Muscle layer of colon (tissue), 2 donors: Measurements from ENCODE around the gene CXXC5.

ENCODE experiments used
- H3K27ac ChIP-seq: one replicate; pipeline ENCODE4 v1.7.0; 2013; ENCODE audit warnings: low read depth, mild to moderate bottlenecking, low read length, moderate library complexity
- H3K27me3 ChIP-seq, 2 donors: one replicate each; pipeline ENCODE4 v1.7.0; 2013; ENCODE audit warnings: low read length in 2 of 2, mild to moderate bottlenecking in 2 of 2; ENCODE audit not compliant: insufficient read depth in 2 of 2, control insufficient read depth in 1 of 2
- H3K36me3 ChIP-seq: one replicate; pipeline ENCODE4 v1.7.0; 2013; ENCODE audit warnings: mild to moderate bottlenecking, low read length; ENCODE audit not compliant: insufficient read depth
- H3K4me1 ChIP-seq: one replicate; pipeline ENCODE4 v1.7.0; 2013; ENCODE audit warnings: mild to moderate bottlenecking, low read length; ENCODE audit not compliant: insufficient read depth
- H3K4me3 ChIP-seq, 2 donors: one replicate each; pipeline ENCODE4 v1.7.0; 2013; ENCODE audit warnings: low read length in 2 of 2, low read depth in 1 of 2, mild to moderate bottlenecking in 1 of 2, moderate library complexity in 1 of 2
- H3K9ac ChIP-seq: one replicate; pipeline ENCODE4 v1.7.0; 2013; ENCODE audit warnings: low read length
- H3K9me3 ChIP-seq: one replicate; pipeline ENCODE4 v1.7.0; 2013; ENCODE audit warnings: mild to moderate bottlenecking, low read length
- donor health status: abdominal sarcoma.
- donor health status: Adenocarcinoma of cecum.

CXXC5 gene

GRCh38 chr5:139688088-139688702 lies 40.0 kb downstream of the CXXC5 start:
- no peak overlapping the region for H3K27ac ChIP-seq
- H3K4me3 ChIP-seq = no peak overlapping the region
- H3K4me1 ChIP-seq = peaks cover 23% of the 10 kb centered on the region
- H3K27me3 ChIP-seq = no peaks in the 10 kb centered on the region
- peaks cover 4% of the 10 kb centered on the region for H3K36me3 ChIP-seq
- H3K9ac ChIP-seq = no peak overlapping the region
- H3K9me3 ChIP-seq = no peaks in the 10 kb centered on the region

DNA sequence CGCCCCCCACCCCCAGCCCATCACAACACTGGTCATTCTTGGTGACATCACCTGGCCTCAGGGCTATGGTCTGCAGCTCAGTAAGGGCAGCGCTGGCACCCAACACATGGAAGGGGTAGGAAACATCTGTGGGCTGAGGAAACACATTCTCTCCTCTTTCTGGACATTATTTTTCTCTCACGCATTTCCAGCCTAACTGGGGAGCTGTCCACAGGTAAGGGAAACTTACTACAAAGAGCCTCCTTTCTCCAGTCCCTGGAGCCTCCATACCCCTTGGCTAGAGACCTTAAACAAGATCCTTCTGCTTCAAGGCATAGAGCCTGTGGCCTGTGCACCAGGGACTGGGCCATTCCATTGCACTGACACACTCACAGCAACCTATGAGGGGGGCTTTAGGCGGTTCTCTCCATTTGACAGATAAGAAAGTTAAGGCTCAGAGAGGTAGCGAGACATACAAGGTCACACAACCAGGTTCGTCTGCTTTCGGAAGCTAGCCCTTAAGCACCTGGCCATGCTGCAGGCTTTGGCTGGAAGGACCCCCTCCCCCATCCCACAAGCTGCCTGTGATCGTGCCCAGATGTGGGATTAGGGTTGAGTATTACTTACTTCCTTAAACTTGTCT lies 40.7 kb downstream of the CXXC5 start:
- H3K27ac ChIP-seq = no peak overlapping the region
- H3K4me1 ChIP-seq = peaks cover 23% of the 10 kb centered on the region
- H3K36me3 ChIP-seq = peaks cover 4% of the 10 kb centered on the region
- H3K27me3 ChIP-seq = no peaks in the 10 kb centered on the region
- H3K4me3 ChIP-seq = no peak overlapping the region
- H3K9ac ChIP-seq = no peak overlapping the region
- H3K9me3 ChIP-seq = no peaks in the 10 kb centered on the region

DNA sequence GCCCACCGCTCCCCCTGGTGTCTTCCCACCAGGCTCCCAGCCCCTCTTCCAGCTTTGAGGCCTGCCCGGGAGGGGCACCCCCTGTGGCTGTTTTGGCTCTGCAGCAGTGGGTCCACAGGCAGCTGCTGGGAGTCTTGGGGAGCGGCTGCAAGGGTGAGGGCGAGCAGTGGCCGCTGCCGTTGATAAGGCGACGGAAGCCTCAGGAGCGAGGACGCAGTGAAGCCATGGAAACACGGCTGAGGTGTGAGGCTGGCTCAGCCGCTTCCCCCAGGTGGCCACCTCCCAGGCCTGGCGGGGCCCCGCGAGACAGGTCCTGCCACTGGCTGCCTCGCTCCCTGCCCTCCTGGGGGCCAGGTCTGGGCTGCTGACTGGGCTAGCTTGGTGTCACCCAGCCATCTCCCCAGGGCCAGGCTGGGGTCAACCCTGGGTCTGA lies 41.5 kb downstream of the CXXC5 start:
- Histone ChIP-seq H3K4me1 (peaks cover 23% of the 10 kb centered on the region), H3K27me3 (no peaks in the 10 kb centered on the region)

DNA sequence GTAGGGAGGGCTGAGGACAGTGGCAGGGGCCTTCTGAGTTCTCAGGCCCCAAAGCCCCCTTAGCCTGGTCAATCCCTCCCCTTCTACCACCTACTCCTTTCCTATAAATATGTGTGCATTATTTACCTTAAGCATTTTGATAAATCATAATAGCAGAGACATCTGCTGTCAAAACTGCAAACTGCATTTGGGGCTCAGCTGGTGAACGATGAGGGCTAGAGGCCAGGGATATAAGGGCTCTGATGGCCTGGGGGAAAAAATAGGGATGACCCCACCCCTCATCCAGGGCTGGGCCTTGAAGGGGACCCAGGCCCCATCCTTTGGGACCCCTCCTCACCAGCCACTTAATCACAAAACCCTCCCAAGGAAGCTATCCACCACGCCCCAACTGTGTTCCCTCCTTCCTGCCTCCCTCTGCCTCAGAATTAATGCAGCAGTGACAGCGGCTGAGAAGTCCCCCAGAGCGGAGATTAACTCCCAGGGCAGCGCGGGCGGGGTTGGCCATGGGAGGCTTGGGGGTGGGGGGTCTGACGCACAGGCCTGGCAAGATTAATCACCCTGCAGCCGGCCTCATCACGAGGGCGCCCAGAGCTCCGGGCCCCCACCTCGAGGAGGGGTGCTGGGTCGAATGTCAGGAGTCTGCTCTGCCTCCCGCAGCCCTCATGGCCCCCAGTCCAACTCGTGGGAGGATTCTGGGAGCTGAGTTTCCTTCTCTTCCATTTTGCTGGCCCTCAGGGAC lies 42.1 kb downstream of the CXXC5 start:
- no peaks in the 10 kb centered on the region for H3K9me3 ChIP-seq
- H3K36me3 ChIP-seq = no peaks in the 10 kb centered on the region
- H3K4me3 ChIP-seq = no peak overlapping the region
- no peak overlapping the region for H3K27ac ChIP-seq
- H3K4me1 ChIP-seq = peaks cover 23% of the 10 kb centered on the region
- no peaks in the 10 kb centered on the region for H3K27me3 ChIP-seq
- H3K9ac ChIP-seq = no peak overlapping the region

More for the DNA sequence above, 41.5 kb downstream of the CXXC5 start:
- Histone ChIP-seq H3K9me3 (no peaks in the 10 kb centered on the region), H3K9ac (no peak overlapping the region), H3K27ac (no peak overlapping the region), H3K36me3 (no peaks in the 10 kb centered on the region), H3K4me3 (no peak overlapping the region)

GRCh38 chr5:139690803-139691629 lies 42.9 kb downstream of the CXXC5 start:
- no peak overlapping the region for H3K27ac ChIP-seq

GRCh38 chr5:139692148-139692547 lies 44.0 kb downstream of the CXXC5 start:
- H3K27ac ChIP-seq = no peak overlapping the region
- no peak overlapping the region for H3K9ac ChIP-seq
- H3K4me3 ChIP-seq = no peak overlapping the region
- H3K27me3 ChIP-seq = no peaks in the 10 kb centered on the region
- no peaks in the 10 kb centered on the region for H3K36me3 ChIP-seq
- peaks cover 27% of the 10 kb centered on the region for H3K4me1 ChIP-seq
- H3K9me3 ChIP-seq = no peaks in the 10 kb centered on the region

More at GRCh38 chr5:139690803-139691629, 42.9 kb downstream of the CXXC5 start:
- no peaks in the 10 kb centered on the region for H3K36me3 ChIP-seq
- no peak overlapping the region for H3K4me3 ChIP-seq
- H3K4me1 ChIP-seq = peaks cover 20% of the 10 kb centered on the region
- H3K9me3 ChIP-seq = no peaks in the 10 kb centered on the region
- no peak overlapping the region for H3K9ac ChIP-seq
- no peaks in the 10 kb centered on the region for H3K27me3 ChIP-seq

GRCh38 chr5:139692679-139693308 lies 44.6 kb downstream of the CXXC5 start:
- Histone ChIP-seq H3K4me1 (peaks cover 31% of the 10 kb centered on the region), H3K4me3 (no peak overlapping the region), H3K27me3 (peaks cover 0 to 5% of the 10 kb centered on the region in 2 donors), H3K9me3 (no peaks in the 10 kb centered on the region), H3K36me3 (no peaks in the 10 kb centered on the region), H3K9ac (no peak overlapping the region), H3K27ac (no peak overlapping the region)

- no peak overlapping the region for H3K4me3 ChIP-seq
- peaks cover 41% of the 10 kb centered on the region for H3K4me1 ChIP-seq
- no peaks in the 10 kb centered on the region for H3K9me3 ChIP-seq
- H3K9ac ChIP-seq = no peak overlapping the region
- H3K27me3 ChIP-seq = peaks cover 0 to 8% of the 10 kb centered on the region in 2 donors
- no peaks in the 10 kb centered on the region for H3K36me3 ChIP-seq
- H3K27ac ChIP-seq = no peak overlapping the region
These were observed 45.7 kb downstream of the CXXC5 start for GRCh38 chr5:139693676-139694364.

- no peak overlapping the region for H3K9ac ChIP-seq
- peaks cover 47% of the 10 kb centered on the region for H3K4me1 ChIP-seq
- no peak overlapping the region for H3K27ac ChIP-seq
- H3K27me3 ChIP-seq = peaks cover 0 to 8% of the 10 kb centered on the region in 2 donors
- no peak overlapping the region for H3K4me3 ChIP-seq
- no peaks in the 10 kb centered on the region for H3K9me3 ChIP-seq
- H3K36me3 ChIP-seq = no peaks in the 10 kb centered on the region
These were observed 46.5 kb downstream of the CXXC5 start for GRCh38 chr5:139694556-139695177.

GRCh38 chr5:139695178-139695573 lies 47.0 kb downstream of the CXXC5 start:
- Histone ChIP-seq H3K4me1 (peaks cover 41% of the 10 kb centered on the region), H3K9me3 (no peaks in the 10 kb centered on the region), H3K4me3 (no peak overlapping the region), H3K27me3 (peaks cover 0 to 8% of the 10 kb centered on the region in 2 donors), H3K36me3 (no peaks in the 10 kb centered on the region), H3K27ac (no peak overlapping the region), H3K9ac (no peak overlapping the region)
